Measurements from ENCODE around the gene PRKCA. TPM values are rescaled to one million over a fixed set of nuclear protein-coding genes. Genes with fewer than 3 reads are reported as not detected.

The PRKCA gene
- total and polyA plus RNA-seq, 2 experiments from 2014 or later, result 6.4 to 35.4 TPM

DNA sequence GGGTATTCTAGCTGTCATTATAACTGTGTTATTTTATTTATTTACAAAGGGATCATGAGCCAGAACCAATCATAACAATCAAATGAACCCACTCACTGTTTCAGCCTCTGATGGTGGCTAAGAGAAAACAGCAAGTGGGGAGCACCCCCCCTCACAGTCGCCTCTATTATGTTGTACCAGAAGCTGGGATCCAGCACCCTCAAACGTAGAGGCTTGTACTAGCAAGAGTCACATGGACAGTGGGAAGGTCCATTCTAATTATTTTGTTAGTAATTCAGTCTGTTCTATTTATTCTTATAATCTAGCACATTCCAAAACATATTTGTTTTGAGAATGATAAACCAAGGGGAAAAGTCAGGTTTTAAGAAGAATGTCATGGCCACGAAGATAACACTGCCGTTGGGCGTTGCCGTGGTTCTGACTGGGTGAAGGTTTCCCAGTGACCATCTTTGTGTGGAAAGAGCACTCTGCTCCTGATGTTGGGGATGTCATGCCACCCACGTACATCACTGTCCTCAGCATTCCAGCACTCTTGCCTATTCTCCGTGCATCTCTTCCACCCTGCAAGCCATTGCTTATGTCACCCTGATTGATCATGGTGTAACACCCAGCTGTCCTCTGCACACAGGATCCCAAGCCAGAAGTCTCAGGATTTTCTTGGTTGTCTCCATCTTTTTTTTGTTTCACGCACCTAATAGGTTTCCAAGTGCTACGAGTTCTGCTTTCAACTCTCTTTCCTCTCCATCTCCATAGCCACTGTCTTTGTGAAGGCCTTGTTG lies 205.8 kb downstream of the PRKCA start:
- Histone ChIP-seq H3K4me3 (no peak overlapping the region), H3K4me1 (ENCODE audit: insufficient read depth) (no peaks in the 10 kb centered on the region), H3K4me2 (no peak overlapping the region), H3K27ac (ENCODE audit: low read depth) (no peak overlapping the region), H4K20me1 (replicated peaks; ENCODE audit: insufficient read depth) (no peaks in the 10 kb centered on the region), H3F3A (replicated peaks; ENCODE audit: low read depth) (no peaks in the 10 kb centered on the region), H2AFZ (no peak overlapping the region), H3K36me3 (ENCODE audit: insufficient read depth) (no peaks in the 10 kb centered on the region), H3K27me3 (ENCODE audit: insufficient read depth) (no peaks in the 10 kb centered on the region), H3K79me2 (replicated peaks; ENCODE audit: insufficient read depth) (no peaks in the 10 kb centered on the region), H3K9me2 (ENCODE audit: insufficient read depth) (0 out of 2 replicates have a peak, but pooled peaks cover 11% of the 10 kb centered on the region)
- ATAC-seq (no peak), DNase-seq (ENCODE audit: low spot score) (no peak)
- peak overlapping the region; percentile 83 for H3K27ac Mint-ChIP-seq
- TF ChIP-seq, protein P1, sequence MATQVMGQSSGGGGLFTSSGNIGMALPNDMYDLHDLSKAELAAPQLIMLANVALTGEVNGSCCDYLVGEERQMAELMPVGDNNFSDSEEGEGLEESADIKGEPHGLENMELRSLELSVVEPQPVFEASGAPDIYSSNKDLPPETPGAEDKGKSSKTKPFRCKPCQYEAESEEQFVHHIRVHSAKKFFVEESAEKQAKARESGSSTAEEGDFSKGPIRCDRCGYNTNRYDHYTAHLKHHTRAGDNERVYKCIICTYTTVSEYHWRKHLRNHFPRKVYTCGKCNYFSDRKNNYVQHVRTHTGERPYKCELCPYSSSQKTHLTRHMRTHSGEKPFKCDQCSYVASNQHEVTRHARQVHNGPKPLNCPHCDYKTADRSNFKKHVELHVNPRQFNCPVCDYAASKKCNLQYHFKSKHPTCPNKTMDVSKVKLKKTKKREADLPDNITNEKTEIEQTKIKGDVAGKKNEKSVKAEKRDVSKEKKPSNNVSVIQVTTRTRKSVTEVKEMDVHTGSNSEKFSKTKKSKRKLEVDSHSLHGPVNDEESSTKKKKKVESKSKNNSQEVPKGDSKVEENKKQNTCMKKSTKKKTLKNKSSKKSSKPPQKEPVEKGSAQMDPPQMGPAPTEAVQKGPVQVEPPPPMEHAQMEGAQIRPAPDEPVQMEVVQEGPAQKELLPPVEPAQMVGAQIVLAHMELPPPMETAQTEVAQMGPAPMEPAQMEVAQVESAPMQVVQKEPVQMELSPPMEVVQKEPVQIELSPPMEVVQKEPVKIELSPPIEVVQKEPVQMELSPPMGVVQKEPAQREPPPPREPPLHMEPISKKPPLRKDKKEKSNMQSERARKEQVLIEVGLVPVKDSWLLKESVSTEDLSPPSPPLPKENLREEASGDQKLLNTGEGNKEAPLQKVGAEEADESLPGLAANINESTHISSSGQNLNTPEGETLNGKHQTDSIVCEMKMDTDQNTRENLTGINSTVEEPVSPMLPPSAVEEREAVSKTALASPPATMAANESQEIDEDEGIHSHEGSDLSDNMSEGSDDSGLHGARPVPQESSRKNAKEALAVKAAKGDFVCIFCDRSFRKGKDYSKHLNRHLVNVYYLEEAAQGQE (IDR thresholded peaks at IDR 0.05; ENCODE audit: unreplicated experiment), result no peak
- TF ChIP-seq, protein P2, sequence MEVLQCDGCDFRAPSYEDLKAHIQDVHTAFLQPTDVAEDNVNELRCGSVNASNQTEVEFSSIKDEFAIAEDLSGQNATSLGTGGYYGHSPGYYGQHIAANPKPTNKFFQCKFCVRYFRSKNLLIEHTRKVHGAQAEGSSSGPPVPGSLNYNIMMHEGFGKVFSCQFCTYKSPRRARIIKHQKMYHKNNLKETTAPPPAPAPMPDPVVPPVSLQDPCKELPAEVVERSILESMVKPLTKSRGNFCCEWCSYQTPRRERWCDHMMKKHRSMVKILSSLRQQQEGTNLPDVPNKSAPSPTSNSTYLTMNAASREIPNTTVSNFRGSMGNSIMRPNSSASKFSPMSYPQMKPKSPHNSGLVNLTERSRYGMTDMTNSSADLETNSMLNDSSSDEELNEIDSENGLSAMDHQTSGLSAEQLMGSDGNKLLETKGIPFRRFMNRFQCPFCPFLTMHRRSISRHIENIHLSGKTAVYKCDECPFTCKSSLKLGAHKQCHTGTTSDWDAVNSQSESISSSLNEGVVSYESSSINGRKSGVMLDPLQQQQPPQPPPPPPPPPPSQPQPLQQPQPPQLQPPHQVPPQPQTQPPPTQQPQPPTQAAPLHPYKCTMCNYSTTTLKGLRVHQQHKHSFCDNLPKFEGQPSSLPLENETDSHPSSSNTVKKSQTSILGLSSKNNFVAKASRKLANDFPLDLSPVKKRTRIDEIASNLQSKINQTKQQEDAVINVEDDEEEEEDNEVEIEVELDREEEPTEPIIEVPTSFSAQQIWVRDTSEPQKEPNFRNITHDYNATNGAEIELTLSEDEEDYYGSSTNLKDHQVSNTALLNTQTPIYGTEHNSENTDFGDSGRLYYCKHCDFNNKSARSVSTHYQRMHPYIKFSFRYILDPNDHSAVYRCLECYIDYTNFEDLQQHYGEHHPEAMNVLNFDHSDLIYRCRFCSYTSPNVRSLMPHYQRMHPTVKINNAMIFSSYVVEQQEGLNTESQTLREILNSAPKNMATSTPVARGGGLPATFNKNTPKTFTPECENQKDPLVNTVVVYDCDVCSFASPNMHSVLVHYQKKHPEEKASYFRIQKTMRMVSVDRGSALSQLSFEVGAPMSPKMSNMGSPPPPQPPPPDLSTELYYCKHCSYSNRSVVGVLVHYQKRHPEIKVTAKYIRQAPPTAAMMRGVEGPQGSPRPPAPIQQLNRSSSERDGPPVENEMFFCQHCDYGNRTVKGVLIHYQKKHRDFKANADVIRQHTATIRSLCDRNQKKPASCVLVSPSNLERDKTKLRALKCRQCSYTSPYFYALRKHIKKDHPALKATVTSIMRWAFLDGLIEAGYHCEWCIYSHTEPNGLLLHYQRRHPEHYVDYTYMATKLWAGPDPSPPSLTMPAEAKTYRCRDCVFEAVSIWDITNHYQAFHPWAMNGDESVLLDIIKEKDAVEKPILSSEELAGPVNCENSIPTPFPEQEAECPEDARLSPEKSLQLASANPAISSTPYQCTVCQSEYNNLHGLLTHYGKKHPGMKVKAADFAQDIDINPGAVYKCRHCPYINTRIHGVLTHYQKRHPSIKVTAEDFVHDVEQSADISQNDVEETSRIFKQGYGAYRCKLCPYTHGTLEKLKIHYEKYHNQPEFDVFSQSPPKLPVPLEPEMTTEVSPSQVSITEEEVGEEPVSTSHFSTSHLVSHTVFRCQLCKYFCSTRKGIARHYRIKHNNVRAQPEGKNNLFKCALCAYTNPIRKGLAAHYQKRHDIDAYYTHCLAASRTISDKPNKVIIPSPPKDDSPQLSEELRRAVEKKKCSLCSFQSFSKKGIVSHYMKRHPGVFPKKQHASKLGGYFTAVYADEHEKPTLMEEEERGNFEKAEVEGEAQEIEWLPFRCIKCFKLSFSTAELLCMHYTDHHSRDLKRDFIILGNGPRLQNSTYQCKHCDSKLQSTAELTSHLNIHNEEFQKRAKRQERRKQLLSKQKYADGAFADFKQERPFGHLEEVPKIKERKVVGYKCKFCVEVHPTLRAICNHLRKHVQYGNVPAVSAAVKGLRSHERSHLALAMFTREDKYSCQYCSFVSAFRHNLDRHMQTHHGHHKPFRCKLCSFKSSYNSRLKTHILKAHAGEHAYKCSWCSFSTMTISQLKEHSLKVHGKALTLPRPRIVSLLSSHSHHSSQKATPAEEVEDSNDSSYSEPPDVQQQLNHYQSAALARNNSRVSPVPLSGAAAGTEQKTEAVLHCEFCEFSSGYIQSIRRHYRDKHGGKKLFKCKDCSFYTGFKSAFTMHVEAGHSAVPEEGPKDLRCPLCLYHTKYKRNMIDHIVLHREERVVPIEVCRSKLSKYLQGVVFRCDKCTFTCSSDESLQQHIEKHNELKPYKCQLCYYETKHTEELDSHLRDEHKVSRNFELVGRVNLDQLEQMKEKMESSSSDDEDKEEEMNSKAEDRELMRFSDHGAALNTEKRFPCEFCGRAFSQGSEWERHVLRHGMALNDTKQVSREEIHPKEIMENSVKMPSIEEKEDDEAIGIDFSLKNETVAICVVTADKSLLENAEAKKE (CRISPR knock-in tag; IDR thresholded peaks at IDR 0.05), result no peak
- TF ChIP-seq, protein P3, sequence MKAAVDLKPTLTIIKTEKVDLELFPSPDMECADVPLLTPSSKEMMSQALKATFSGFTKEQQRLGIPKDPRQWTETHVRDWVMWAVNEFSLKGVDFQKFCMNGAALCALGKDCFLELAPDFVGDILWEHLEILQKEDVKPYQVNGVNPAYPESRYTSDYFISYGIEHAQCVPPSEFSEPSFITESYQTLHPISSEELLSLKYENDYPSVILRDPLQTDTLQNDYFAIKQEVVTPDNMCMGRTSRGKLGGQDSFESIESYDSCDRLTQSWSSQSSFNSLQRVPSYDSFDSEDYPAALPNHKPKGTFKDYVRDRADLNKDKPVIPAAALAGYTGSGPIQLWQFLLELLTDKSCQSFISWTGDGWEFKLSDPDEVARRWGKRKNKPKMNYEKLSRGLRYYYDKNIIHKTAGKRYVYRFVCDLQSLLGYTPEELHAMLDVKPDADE (IDR thresholded peaks at IDR 0.05), result no peak
- TF ChIP-seq ZNF114 (CRISPR knock-in tag; IDR thresholded peaks at IDR 0.05), result no peak
- no peak for TF ChIP-seq EZH2 (IDR thresholded peaks at IDR 0.05; ENCODE audit: low read depth, unreplicated experiment)
- TF ChIP-seq ZNF331 (CRISPR knock-in tag; IDR thresholded peaks at IDR 0.05; ENCODE audit: low read depth), result no peak
- TF ChIP-seq POLR2AphosphoS5 (IDR thresholded peaks at IDR 0.05; ENCODE audit: low read depth), result no peak
- no peak for TF ChIP-seq CREB1 (CRISPR knock-in tag; IDR thresholded peaks at IDR 0.05; ENCODE audit: low read depth)
- TF ChIP-seq NANOG (IDR thresholded peaks at IDR 0.05; ENCODE audit: borderline replicate concordance), result no peak
- TF ChIP-seq EZH2phosphoT487 (IDR thresholded peaks at IDR 0.05; ENCODE audit: unreplicated experiment), result no peak
- TF ChIP-seq, protein P4, sequence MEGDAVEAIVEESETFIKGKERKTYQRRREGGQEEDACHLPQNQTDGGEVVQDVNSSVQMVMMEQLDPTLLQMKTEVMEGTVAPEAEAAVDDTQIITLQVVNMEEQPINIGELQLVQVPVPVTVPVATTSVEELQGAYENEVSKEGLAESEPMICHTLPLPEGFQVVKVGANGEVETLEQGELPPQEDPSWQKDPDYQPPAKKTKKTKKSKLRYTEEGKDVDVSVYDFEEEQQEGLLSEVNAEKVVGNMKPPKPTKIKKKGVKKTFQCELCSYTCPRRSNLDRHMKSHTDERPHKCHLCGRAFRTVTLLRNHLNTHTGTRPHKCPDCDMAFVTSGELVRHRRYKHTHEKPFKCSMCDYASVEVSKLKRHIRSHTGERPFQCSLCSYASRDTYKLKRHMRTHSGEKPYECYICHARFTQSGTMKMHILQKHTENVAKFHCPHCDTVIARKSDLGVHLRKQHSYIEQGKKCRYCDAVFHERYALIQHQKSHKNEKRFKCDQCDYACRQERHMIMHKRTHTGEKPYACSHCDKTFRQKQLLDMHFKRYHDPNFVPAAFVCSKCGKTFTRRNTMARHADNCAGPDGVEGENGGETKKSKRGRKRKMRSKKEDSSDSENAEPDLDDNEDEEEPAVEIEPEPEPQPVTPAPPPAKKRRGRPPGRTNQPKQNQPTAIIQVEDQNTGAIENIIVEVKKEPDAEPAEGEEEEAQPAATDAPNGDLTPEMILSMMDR (conservative IDR thresholded peaks at IDR 0.05; ENCODE audit: low read depth in 2 of 2), result no peak
- no peak for TF ChIP-seq STAT1 (IDR thresholded peaks at IDR 0.05; ENCODE audit: unreplicated experiment)
- no peak for TF ChIP-seq JUNB (IDR thresholded peaks at IDR 0.05; ENCODE audit: unreplicated experiment)
- no peaks in the 10 kb centered on the region for H3K9me3 Mint-ChIP-seq
- peaks cover 4% of the 10 kb centered on the region for H3K27me3 Mint-ChIP-seq (ENCODE audit: insufficient read depth, low read depth, poor library complexity)
- H3K4me1 Mint-ChIP-seq, result peaks cover 15% of the 10 kb centered on the region
- no peaks in the 10 kb centered on the region for H3K36me3 Mint-ChIP-seq (ENCODE audit: low read depth)
- H3K4me3 Mint-ChIP-seq, result no peak overlapping the region
